ENCODE results near the gene ENDOD1. TPM values are rescaled to one million over a fixed set of nuclear protein-coding genes. Genes with fewer than 3 reads are reported as not detected.
A peak's percentile ranks its signal among the peaks of the same experiment; 100 is the strongest.

The ENDOD1 gene, protein sequence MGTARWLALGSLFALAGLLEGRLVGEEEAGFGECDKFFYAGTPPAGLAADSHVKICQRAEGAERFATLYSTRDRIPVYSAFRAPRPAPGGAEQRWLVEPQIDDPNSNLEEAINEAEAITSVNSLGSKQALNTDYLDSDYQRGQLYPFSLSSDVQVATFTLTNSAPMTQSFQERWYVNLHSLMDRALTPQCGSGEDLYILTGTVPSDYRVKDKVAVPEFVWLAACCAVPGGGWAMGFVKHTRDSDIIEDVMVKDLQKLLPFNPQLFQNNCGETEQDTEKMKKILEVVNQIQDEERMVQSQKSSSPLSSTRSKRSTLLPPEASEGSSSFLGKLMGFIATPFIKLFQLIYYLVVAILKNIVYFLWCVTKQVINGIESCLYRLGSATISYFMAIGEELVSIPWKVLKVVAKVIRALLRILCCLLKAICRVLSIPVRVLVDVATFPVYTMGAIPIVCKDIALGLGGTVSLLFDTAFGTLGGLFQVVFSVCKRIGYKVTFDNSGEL
- total RNA-seq (2021), result 0.87 and 1.1 TPM in 2 replicates
- long read RNA-seq, full-length matches to known transcripts, result 7 of 8 reads
- long read RNA-seq, partial matches to known transcripts, result 0 of 8 reads
- long read RNA-seq, other reads (novel, unspliced or antisense), result 1 of 8 reads

DNA sequence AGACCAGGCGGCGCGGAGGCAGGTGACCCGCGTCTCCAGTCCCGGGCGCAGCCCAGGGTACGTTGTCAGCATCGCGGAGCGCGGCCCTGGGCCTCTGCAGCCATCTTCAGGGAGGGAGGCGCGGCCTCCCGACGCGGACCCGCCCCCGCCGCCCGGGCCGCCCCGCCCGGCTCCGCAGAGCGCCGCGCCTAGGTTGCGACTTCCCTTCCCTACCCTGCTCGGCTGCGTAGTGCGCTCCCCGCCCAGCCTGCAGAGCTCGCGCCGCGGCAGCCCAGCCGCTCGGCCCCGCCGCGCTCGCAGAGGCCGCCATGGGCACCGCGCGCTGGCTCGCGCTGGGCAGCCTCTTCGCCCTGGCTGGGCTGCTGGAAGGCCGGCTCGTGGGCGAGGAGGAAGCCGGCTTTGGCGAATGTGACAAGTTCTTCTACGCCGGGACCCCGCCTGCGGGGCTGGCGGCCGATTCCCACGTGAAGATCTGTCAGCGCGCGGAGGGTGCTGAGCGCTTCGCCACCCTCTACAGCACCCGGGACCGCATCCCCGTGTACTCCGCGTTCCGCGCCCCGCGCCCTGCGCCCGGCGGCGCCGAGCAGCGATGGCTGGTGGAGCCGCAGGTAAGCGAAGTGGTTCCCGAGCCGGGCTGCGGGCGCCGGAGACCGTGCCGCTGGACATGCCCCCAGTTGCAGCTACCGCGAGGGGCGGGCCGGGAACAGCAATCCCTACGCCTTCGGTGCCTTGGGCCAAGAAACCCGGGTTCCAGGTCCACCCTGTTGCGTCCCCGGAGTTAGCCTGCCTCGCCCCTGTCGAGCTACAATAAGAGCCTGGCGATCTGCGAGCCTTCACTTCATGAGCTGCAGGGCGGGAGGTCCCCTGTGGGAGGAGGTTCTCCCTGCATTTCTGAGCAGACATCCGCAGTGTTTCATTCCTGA, at the start of gene ENDOD1:
Gene ENDOD1 (plus strand): TSS at position 227 of the 923 bp plus-strand sequence. CDS start 82 bp downstream, at position 309.
- no CpG with 5 or more reads among the region's 106 CpGs for WGBS (ENCODE audit: extremely low coverage, insufficient read length, low lambda C conversion rate)

More for the DNA sequence above, at the start of gene ENDOD1:
- Histone ChIP-seq H3K9ac (ENCODE audit: extremely low read depth, insufficient read length, low read length) (peak within 1 kb of the TSS; percentile 19), H4K8ac (replicated peaks; ENCODE audit: insufficient read length, low read depth, low read length) (no peak within 1 kb of the TSS), H3T11ph (ENCODE audit: low read length) (no peak within 1 kb of the TSS), H3K9me3 (ENCODE audit: control insufficient read depth, low read depth, low read length) (no peaks in the 10 kb centered on the region), H3K14ac (ENCODE audit: insufficient read depth, low read length) (peak within 1 kb of the TSS; percentile 79), H3K23ac (ENCODE audit: insufficient read length, low read depth, low read length) (no peak within 1 kb of the TSS), H3K4ac (ENCODE audit: low read depth, low read length) (no peak within 1 kb of the TSS), H2BK120ac (ENCODE audit: low read depth, low read length, poor library complexity, severe bottlenecking) (no peak within 1 kb of the TSS), H3K56ac (ENCODE audit: insufficient read length, low read depth, low read length) (no peak within 1 kb of the TSS), H3K27ac (ENCODE audit: insufficient read length, low read depth, low read length) (no peak within 1 kb of the TSS), H2BK12ac (ENCODE audit: insufficient read length, low read depth, low read length) (no peak within 1 kb of the TSS), H3K27me3 (ENCODE audit: insufficient read depth, low read length) (peaks cover 13% of the 10 kb centered on the region; the same call in 1 of the 2 replicates), H3K4me2 (ENCODE audit: insufficient read depth, insufficient read length, low read length) (peak within 1 kb of the TSS; percentile 82), H4K5ac (ENCODE audit: insufficient read length, low read depth, low read length) (no peak within 1 kb of the TSS), H4K91ac (ENCODE audit: insufficient read length, low read depth, low read length) (no peak within 1 kb of the TSS), H2AFZ (ENCODE audit: low read length) (no peak within 1 kb of the TSS), H3K79me2 (ENCODE audit: insufficient read depth, low read length) (no peaks in the 10 kb centered on the region), H3K4me1 (ENCODE audit: insufficient read depth, low read length) (peaks cover 4% of the 10 kb centered on the region), H2AK5ac (ENCODE audit: insufficient read length, low read length) (no peak within 1 kb of the TSS), H3K18ac (ENCODE audit: insufficient read length, low read depth, low read length) (no peak within 1 kb of the TSS), H3K79me1 (ENCODE audit: insufficient read depth, low read depth, low read length, poor library complexity, severe bottlenecking) (no peaks in the 10 kb centered on the region), H3K23me2 (ENCODE audit: insufficient read length, low read depth, low read length, poor library complexity, severe bottlenecking) (peaks cover 8% of the 10 kb centered on the region), H2BK15ac (ENCODE audit: low read depth, low read length) (no peak within 1 kb of the TSS), H4K20me1 (ENCODE audit: control insufficient read depth, insufficient read depth, insufficient read length) (no peaks in the 10 kb centered on the region), H2BK5ac (ENCODE audit: insufficient read length, low read length) (no peak within 1 kb of the TSS), H2BK20ac (ENCODE audit: low read depth, low read length, poor library complexity, severe bottlenecking) (no peak within 1 kb of the TSS)
- Mint-ChIP-seq H3K4me1 (peaks cover 24 to 26% of the 10 kb centered on the region in 2 experiments), H3K4me3 (peak within 1 kb of the TSS; percentile 73 to 90), H3K9me3 (no peaks in the 10 kb centered on the region), H3K27me3 (ENCODE audit: low read depth) (peaks cover 72% of the 10 kb centered on the region), H3K36me3 (ENCODE audit: insufficient read depth in 1 of 3, low read depth in 3 of 3) (no peaks in the 10 kb centered on the region; a peak in 1 of 7 replicates), H3K27ac (peak within 1 kb of the TSS in 1 of 3 experiments; percentile 33; a peak in 1 of 7 replicates)
- DNase-seq, result peak; percentile 83
- TF ChIP-seq, protein P1, sequence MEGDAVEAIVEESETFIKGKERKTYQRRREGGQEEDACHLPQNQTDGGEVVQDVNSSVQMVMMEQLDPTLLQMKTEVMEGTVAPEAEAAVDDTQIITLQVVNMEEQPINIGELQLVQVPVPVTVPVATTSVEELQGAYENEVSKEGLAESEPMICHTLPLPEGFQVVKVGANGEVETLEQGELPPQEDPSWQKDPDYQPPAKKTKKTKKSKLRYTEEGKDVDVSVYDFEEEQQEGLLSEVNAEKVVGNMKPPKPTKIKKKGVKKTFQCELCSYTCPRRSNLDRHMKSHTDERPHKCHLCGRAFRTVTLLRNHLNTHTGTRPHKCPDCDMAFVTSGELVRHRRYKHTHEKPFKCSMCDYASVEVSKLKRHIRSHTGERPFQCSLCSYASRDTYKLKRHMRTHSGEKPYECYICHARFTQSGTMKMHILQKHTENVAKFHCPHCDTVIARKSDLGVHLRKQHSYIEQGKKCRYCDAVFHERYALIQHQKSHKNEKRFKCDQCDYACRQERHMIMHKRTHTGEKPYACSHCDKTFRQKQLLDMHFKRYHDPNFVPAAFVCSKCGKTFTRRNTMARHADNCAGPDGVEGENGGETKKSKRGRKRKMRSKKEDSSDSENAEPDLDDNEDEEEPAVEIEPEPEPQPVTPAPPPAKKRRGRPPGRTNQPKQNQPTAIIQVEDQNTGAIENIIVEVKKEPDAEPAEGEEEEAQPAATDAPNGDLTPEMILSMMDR (conservative IDR thresholded peaks at IDR 0.05), result no peak

All from H9 (cell line).